A172 (cell line): ENCODE measurements around the gene ATP6V0A4. TPM values are rescaled to one million over a fixed set of nuclear protein-coding genes. Genes with fewer than 3 reads are reported as not detected.
"Not testable (repeated sequence)": the region's sequence is repeated elsewhere in the genome, so short reads cannot be mapped to it uniquely, and the experiment has no call there.

ENCODE experiments used
- DNase-seq: peaks from one replicate; pipeline ENCODE4 v3.0.0-alpha.2; 2015; ENCODE audit warnings: low spot score
- total RNA-seq: library from RNA; depleted of rRNA; stranded (reverse); fragments of >200 nt; shearing (Covaris generic); gene quantifications from 2 replicates; pipeline ENCODE4 v1.2.3, GENCODE V29; 2014

ATP6V0A4 gene
- total RNA-seq, 1 experiment from 2014 or later, result 1.3 TPM

GRCh38 chr7:138804618-138805017, 6.6 kb upstream of the ATP6V0A4 start:
- DNase-seq, result no peak

DNA sequence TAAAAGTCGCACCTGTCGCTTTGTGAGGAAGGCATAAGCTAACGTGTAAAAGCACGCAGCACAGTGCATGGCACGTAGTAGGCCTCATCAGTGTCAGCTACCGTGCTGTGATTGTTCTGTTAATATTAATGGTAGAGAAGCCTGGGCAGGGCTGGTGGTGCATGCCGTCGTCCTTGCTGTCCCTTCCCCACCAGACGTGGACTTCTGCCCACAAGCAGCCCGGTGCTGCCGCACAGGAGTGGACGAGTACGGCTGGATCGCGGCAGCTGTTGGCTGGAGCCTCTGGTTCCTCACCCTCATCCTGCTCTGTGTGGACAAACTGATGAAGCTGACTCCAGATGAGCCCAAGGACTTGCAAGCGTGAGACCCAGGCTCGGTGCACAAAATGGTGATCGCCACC, 4.7 kb upstream of the ATP6V0A4 start:
- DNase-seq, result no peak

- no peak for DNase-seq
Measured at GRCh38 chr7:138801256-138801655, 3.3 kb upstream of the ATP6V0A4 start.

GRCh38 chr7:138799336-138800000, 1.5 kb upstream of the ATP6V0A4 start:
- DNase-seq, result no peak

DNA sequence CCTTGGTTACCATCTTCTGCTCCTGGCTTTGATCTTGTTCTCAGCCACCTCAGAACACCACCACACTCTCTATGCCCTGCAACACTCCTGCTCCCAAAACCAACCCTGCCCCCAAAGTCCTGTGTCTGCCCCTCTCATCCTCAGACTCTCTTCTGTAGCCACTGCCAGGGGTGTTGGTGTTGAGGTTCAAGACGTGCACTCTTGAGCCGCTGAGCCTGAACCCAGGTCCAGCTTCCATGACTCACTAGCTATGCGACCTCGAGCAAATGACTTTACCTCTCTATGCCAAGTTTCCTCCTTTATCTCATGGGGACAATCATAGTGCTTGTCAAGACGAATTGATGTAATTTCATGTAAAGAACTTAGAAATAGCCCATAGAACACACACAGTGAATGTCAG, 840 bp upstream of the ATP6V0A4 start:
- no peak for DNase-seq

- DNase-seq, result not testable (repeated sequence)
Measured at GRCh38 chr7:138797046-138797445, 950 bp downstream of the ATP6V0A4 start.

DNA sequence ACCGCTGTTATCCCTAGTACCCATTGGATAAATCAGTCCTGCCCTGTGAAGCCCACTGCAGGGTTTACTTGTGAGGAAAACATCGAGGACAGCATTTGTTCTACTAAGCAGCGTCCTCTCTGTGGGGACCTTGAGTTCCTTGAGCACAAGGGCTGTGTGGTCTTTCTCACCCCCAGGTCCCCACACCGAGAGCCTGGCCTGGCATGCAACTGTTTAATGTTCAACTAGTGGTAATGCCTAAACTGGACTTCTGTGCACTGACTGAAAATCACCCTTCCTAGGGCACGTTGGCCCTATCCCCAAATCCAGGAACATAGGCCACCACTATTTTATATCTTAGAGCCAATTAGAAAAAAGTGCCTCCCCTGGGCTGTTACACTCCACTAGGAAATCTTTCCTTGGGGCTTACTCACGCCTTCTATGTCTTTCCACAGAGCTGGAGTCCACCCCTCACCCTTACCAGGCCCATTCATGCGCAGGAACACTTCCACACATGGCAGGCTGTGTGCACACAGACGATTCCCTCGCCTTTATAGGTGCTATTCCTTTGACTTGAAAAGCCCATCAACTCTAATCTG, 1.9 kb downstream of the ATP6V0A4 start:
- DNase-seq, result no peak

DNA sequence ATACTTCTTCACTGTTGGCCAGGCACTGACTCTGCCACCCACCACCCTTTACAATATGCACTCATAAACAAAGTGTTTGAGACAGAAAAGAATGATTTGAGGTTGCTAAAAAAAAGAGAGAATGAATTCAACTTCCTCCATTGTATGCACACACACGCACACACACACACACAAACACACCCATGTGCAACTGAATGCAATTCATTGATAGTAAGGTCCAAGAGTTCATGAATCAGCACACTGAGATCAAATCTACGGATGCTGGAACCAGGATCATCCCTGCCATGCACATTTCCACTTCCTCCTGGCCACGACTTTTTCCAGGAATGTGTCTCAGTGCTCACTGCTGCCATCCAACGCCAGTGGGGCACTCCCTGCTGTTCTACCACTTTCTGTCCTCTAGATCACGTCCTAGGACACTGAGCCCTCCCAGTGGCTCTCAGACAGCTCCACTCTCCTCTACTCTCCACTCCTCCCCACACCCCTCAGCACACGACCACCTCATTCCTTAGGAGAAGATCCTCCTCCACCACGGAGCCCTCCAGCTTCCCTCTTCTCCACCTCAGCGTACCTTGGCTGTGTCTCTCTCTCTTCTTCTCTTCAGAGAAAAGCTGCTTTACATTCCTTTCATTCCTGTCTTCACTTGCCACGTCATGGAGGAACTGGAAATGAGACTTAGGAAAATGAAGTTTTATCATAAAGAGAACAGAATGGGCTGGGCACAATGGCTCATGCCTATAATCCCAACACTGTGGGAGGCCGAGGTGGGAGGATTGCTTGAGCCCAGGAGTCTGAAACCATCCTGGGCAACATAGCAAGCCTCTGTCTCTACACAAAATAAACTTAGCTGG, 12.2 kb downstream of the ATP6V0A4 start:
- DNase-seq, result peak; percentile 71

- DNase-seq, result no peak
Measured at GRCh38 chr7:138784692-138785091, 13.3 kb downstream of the ATP6V0A4 start.

DNA sequence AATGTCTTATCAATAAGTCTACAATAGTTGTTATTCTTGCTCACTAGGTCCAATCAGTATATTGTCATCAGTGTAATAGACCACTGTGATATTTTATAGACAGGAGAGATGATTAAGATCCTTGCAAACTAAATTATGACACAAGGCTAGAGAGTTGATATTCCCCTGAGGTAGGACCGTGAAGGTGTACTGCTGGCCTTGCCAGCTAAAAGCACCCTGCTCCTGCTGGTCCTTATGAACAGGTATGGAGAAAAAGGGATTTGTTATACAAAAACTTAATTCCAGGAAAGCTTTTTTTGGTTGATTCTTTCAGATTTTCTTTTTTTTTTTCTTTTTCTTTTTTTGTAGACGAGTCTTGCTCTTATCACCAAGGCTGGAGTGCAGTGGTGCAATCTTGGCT, 17.0 kb downstream of the ATP6V0A4 start:
- DNase-seq, result no peak

DNA sequence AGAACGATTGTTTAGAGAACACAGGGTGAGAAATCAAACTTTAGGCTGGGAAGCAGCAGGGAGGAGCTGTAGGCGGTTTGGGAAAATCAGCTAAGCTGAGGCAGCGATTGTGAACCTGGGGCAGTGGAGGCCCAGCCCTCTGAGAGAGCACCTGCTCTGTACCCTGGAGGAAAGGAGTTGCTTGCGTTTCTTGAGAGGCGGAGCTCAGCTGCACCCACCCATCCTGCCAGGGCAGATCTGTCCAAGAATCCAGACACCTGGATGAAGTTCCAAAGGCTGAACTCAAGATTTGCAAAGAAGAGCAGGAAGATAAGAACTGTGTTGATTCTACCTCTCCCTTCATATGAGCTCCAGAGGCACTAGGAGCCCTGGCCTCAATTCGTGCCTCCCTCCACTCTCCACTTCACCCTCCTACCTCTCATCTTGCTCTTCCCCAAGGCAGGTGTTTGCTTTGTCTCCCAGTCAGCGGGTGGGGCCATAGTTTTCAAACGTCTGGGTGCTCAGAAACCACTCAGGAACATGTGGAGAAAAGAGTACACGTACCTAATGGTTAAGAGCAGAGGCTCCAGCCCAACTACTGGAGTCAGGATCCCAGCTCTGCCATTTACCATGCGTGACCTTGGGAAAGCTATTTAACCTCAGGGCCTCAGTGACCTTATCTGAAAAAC, 21.7 kb downstream of the ATP6V0A4 start:
- DNase-seq, result no peak

GRCh38 chr7:138773817-138774216, 24.2 kb downstream of the ATP6V0A4 start:
- DNase-seq, result no peak

GRCh38 chr7:138773176-138773575, 24.8 kb downstream of the ATP6V0A4 start:
- no peak for DNase-seq

GRCh38 chr7:138770904-138771303, 27.1 kb downstream of the ATP6V0A4 start:
- no peak for DNase-seq

DNA sequence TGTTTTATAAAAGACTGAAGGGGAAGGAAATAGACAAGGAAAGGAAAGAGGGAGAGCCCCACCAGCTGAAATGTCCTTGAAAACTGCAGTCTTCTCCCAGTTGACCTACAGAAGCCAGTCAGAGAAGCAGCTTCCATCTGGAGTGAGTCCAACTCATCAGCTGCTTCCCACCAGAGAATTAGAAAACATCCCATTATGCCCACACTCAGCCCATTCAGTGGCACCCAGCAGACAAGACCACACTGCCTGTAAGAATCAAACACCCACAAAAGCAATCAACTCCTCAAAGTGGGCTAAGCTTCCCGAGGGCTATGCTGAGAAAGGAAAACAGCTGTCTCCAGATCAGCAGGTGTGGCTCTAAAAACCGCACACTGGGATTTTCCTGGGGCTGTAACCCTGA, 29.8 kb downstream of the ATP6V0A4 start:
- DNase-seq, result no peak

GRCh38 chr7:138756591-138757242, 41.3 kb downstream of the ATP6V0A4 start:
- DNase-seq, result peak; percentile 15

DNA sequence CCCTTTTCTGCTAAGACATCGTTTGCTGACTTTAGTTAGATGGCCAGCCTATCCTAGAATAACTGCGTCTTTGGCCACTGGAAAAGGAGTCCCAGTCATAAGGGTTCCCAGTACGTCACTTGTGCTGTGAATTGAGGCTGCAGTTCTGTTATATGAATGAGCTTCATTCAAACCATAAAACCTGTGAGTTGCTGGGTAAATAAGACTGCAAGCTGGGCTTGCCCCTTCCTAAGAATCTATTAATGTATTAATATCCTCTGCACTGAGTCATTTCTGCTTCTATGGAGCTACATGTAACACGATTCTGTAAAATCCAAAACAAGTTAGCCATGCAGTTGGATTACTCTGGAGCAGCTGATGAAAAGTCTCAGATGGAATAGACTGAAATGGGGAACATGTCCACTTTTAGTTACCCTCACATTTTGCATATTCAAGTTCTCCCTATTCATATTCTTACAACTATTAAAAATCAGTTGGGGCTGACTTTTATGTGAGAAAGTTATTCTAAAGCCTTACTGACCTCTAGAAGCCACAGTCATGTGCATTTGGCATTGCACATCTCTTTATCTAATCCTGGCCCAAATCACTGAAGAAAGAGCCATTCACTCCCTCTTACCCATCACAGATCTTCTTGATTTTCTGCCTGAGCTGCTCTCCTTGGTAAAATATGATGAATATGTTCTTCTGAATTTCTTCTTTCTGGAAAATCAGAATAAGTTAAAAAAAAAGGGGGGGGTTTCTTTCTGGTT, 42.0 kb downstream of the ATP6V0A4 start:
- no peak for DNase-seq

DNA sequence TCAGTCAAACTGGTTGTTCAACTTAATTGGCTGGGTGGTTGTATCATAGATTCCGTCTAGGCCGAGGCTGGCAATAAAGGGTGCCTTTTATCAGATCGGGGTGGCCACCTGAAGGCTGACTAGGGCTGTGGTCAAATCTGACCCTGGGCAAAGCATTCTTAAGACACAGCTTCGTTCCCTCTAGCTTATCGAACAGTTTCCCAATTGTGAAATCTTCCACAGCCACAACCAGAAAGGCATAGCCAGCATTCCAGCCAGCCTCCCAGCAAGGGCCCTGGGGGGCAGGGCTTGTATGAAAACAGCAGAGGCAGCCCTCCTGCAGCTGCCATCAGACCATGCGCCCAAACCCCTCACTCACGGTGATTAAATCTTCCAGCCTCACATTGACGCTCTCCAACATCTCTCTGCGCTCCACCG, 42.7 kb downstream of the ATP6V0A4 start:
- peak; percentile 17 for DNase-seq

DNA sequence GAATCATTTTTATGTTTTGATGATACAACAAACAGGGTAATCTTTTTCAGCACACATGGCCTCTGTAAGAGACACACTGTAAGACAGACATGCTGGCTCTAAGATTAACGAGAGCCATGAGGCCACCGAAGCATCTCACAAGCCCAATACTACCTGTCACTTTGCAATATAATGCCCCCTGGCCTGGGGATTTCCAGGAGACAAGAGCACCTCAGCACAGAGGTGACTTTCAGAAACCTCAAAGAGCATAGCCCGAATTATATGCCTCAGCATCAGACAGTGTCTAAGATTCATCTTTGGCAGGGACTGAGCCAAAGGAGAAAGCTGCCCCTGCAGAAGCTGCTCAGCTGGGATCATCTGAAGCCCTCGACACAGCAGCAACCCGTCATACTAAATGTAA, 44.4 kb downstream of the ATP6V0A4 start:
- no peak for DNase-seq

GRCh38 chr7:138753150-138753518, 44.9 kb downstream of the ATP6V0A4 start:
- no peak for DNase-seq

GRCh38 chr7:138752518-138753149, 45.4 kb downstream of the ATP6V0A4 start:
- DNase-seq, result peak; percentile 92
